Right renal pelvis (tissue), 4 donors: Measurements from ENCODE around the gene GULP1. TPM values are rescaled to one million over a fixed set of nuclear protein-coding genes. Genes with fewer than 3 reads are reported as not detected.
"Not testable (repeated sequence)": the region's sequence is repeated elsewhere in the genome, so short reads cannot be mapped to it uniquely, and the experiment has no call there.

ENCODE experiments used
- DNase-seq, 4 donors: peaks; one replicate each; pipeline ENCODE4 v3.0.0-alpha.2; 2013; ENCODE audit warnings: low read depth in 4 of 4, low spot score in 3 of 4, missing footprints in 1 of 4
- polyA plus RNA-seq, 4 donors: library from polyadenylated mRNA; unstranded; fragments of 120-200 nt; gene quantifications; one replicate each; pipeline ENCODE4 v1.2.1, GENCODE V29; 2013; ENCODE audit not compliant: insufficient read length in 4 of 4

Gene GULP1
- polyA plus RNA-seq, 4 donors: 60.1 to 71.4 (median 67.0) TPM

DNA sequence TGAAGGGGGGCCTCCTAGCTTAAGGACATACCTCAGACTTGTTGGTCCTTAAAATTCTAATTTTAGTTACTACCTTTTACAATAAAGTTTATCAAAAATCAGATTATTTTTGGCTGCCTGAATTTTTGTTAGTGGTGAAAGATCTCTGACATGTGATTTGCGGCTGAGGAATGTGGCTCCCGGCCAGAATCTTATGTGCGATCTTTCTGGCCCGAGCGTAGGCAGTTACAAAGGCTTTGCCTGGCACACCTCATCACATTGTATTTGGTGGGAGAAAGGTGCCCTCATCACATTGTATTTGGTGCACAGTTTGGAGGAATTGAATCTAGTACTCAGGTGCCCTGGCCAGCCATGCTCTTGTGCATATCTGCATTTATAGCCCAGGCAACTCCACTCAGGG lies 289.1 kb downstream of the GULP1 start:
- no peak for DNase-seq

- no peak for DNase-seq
Observed at GRCh38 chr2:188582211-188582610, 290.5 kb downstream of the GULP1 start.

DNA sequence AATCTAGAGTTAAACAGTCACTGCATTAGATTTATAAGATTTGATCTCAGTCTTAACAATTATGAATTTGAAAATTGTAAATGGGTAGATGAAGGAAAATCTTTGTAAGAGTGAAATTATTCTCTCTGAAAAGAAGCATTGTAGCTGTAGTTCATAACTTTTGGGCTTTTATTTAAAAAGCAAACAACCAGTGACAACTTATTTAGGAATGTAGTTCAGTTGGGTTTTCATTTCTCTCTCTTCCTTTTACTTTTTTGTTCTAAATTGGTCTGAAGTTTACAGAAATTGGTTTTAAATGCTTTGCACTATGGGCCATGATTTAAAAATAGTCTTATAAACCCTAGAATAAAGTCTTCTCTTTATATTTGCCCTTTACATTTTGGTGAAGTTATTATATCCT lies 296.6 kb downstream of the GULP1 start:
- DNase-seq: no peak

GRCh38 chr2:188596054-188596453 lies 304.4 kb downstream of the GULP1 start:
- no peak for DNase-seq

DNA sequence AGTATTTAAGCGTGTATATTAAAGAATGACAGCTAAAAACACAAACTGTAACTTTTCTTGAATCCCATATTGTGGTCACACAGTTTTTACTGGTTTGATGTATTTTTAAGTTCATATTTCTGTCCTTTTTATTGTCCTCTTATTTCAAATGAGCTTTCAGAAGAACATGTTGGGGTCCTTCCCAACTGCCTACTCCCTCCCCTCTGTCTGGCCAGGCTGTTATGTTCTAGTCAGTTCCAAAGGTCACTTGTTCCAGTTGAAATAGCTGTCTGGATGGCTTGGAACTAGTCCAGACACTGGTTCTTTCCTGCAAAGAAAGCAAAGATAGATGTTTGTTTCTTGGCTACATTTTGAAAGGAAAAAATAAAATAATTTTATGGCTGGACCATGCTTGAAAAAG lies 306.9 kb downstream of the GULP1 start:
- DNase-seq: peak; percentile 16 to 34 (median 26)

DNA sequence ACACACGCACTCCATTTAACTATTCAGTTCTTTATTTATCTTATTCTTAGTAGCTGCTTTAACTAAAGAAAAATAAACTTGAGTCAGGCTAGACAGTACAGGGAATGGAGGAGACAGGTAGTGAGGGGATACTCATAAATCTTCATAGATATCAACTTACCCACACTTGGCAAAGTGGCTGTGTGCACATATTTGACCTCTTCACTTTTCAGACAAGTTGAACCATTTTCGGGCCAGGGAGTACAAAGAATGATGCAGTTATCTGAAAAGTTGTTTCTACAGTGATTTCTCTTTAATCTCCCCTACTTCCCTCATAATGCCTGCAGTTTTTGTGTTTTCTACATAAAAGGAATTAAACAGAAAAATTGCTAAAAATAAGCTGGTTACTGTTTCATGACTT lies 307.5 kb downstream of the GULP1 start:
- no peak for DNase-seq

DNA sequence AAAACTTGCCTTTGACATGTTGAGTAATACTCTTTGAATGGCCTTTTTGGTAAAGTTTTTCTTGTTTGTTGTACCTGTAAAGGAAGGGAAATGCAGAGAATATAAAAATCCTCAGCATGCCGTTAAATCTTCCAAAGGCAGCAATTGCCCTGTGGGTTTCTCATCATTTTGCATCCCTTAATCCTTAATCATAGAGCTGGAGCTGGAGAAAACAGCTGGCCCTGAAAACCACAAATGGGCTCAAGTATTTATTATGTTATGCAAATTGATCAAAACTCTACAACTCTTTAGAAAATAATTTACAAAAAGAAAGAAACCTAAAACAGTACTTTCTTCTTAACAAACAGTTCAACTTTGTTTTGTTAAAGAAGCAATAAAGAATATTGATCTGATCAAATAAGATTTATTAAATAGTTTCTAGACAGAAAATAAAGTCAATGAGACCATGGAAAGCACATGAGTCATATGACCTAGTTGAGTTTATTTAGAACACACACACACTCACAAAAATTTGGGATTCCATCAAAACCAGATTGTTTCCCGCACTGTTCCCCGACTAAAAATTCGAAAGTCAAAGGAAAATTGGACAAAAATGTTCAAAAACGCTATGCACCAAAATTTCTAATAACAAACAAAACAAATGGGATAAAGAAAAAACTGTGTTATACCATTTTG lies 309.0 kb downstream of the GULP1 start:
- no peak for DNase-seq

DNA sequence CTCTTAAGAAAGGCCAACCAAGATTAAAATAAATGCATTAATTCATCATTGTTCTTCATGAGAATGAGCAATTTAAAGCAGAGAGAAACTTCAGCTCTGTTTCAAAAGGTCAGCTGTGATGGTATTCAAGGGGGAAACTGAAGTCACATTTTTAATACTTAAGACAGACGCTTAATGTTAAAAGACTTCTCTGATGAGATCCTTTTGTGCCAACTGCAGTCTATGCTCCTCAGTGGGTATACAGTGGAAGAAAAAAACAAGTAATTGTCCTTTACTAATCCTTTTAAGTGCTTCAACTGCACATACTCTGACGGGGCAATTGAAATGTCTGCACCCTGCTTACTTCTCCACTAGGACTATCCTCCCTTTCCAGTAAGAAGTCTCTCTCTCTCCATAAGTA lies 309.7 kb downstream of the GULP1 start:
- DNase-seq: no peak

GRCh38 chr2:188601927-188602326 lies 310.3 kb downstream of the GULP1 start:
- DNase-seq: no peak

DNA sequence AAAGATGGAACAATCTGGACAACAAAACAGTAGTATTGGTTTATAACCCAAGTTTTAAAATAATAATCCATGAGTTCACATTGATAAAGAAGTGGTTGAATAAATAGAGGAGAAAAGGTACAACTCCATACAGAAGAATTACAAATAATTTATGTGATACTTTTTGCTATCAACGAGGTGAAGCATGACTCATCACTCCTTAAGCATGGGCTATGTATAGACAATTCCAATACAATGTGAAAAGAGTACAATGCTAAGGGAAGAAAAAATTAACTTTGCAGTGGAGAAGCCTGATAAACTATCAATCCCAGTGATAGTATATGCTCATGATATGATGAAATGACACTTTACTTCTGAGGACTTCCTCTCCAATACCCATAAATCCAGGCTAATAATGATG lies 312.9 kb downstream of the GULP1 start:
- no peak for DNase-seq

GRCh38 chr2:188605609-188606584 lies 314.2 kb downstream of the GULP1 start:
- DNase-seq: not testable (repeated sequence)

GRCh38 chr2:188606596-188606995 lies 314.9 kb downstream of the GULP1 start:
- not testable (repeated sequence) for DNase-seq

DNA sequence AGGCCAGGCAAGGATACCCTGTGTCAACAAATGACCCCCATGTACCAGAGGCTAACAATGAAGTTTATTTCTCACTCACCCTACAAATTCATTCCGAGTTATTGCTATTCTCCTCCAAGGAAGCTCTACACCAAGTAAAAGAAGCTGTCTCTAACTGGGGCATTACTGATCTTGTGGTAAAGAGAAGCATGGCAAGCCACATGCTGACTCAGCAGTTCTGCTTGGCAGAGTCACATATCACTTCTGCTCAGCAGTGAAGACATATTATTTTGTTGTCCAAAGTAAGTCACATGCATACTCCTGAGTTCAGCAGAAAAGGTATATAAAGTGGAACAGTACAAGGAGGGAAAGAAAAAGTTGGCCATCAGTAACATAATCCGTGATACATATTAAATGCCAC lies 315.8 kb downstream of the GULP1 start:
- no peak for DNase-seq

DNA sequence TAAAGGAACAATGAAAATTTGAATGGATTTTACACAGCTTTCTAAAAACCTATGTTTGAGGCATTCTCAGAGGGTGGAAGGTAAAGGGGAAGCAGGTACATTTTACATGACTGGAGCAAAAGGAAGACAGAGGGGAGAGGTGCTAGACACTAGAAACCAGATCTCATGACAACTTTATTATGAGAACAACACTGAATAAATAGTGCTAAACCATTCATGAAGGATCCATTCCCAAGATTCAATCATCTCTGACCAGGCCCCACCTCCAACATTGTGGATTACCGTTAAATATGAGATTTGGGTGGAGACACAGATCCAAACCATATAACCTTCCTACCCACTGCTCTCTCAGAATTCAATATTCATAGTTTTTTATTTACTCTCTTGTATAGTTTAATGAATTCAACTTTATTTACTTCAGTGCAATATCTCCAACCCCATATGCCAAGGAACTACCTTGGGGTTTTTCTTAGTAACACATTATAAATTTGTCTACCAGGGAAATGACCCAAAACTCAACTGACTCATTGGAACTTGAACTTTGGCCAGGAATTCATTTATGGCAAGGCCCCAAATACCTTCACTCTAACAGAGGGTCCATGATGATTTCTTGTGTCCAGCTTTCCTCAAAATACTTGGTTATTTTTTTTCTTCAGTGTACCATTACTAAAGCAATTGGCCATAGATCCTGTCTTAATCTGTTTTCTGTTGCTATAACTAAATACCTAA lies 317.8 kb downstream of the GULP1 start:
- DNase-seq: no peak

DNA sequence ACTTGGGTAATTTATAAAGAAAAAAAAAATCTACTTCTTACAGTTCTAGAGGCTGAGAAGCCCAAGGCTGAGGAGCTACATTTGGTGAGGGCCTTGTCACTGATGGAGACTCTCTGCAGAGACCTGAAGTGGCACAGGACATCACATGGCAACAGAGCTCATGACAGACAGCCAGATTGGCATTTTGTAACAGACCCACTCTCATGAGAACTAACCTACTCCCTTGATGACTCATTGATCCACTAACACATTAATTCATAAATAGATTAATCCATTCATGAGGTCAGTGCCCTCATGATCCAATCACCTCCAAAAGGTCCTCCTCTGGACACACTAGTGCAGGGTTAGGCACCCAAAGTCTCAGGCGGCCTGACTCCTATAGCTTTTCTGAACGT lies 318.4 kb downstream of the GULP1 start:
- DNase-seq: no peak

- no peak for DNase-seq
Observed at GRCh38 chr2:188610827-188611226, 319.2 kb downstream of the GULP1 start.

- DNase-seq: no peak
Observed at GRCh38 chr2:188619146-188619545, 327.5 kb downstream of the GULP1 start.

- DNase-seq: no peak
Observed at GRCh38 chr2:188620916-188621315, 329.2 kb downstream of the GULP1 start.

GRCh38 chr2:188622601-188623260 lies 331.1 kb downstream of the GULP1 start:
- DNase-seq: no peak

GRCh38 chr2:188623995-188624643 lies 332.4 kb downstream of the GULP1 start:
- DNase-seq: peak in 1 of 4 donors; percentile 18
